ENCODE data around the gene RBMS2.
"Not testable (repeated sequence)": the region's sequence is repeated elsewhere in the genome, so short reads cannot be mapped to it uniquely, and the experiment has no call there.

The RBMS2 gene

DNA sequence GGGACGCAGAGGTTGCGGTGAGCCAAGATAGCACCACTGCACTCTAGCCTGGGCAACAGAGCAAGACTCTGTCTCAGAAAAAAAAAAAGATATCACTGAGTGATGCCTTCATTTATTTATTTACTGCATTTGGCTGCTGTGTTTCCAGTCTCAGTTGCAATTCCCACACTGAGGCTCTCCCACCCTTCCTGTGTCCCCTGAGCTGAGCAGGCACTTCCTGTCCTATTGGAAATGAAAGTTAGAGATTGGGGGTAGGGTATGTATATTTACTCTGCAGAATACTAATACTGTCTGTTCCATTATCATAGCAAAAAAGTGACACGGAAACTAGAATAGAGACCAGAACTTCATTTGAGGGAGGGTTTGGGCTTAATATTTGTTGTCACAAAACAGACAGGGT, 1.6 kb upstream of the RBMS2 start:
- DNase-seq: no peak

- no peak for DNase-seq
These were observed 1.1 kb upstream of the RBMS2 start for GRCh38 chr12:56520506-56520905.

DNA sequence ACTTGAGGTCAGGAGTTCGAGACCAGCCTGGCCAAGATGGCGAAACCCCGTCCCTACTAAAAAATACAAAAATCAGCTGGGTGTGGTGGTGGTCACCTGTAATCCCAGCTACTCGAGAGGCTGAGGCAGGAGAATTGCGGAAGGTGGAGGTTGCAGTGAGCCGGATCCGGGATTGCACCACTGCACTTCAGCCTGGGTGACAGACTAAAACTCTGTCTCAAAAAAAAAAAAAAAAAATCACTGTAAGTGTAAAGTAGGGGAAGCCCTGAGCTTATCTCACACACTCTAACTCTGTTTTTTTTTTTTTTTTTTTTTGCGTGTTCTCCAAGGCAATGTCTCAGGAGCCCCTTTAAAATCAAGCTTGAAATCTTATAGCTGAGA, 421 bp upstream of the RBMS2 start:
- DNase-seq: no peak

GRCh38 chr12:56522411-56523193, 982 bp downstream of the RBMS2 start:
- no peak for DNase-seq

- DNase-seq: no peak
These were observed 7.2 kb downstream of the RBMS2 start for GRCh38 chr12:56528846-56529245.

GRCh38 chr12:56529656-56530055, 8.0 kb downstream of the RBMS2 start:
- no peak for DNase-seq

DNA sequence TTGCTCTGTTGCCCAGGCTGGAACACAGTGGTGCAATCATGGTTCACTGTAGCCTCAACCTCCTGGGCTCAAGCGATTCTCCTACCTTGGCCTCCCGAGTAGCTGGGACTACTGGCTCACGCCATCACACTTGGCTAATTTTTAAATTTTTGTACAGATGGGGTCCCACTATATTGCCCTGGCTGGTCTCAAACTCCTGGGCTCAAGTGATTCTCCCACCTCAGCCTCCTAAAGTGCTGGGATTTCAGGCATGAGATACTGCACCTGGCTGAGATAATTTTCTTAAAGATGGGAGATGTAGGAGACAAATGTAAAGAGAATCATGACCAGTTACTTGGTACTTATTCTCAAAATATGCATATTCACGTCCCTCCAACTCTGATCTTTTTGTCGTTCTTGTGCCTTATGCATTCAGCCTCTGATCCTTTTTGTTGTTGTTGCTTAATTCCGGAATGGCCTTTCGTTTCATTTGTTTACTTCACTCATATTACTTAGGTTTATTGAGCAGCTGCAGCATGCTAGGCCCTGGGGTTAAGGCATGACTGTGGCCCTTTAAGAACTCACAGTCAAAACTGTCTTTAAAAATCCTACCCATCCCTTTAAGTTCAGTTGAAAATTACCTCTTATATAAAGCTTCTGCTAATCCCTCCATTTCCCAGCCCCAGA, 8.9 kb downstream of the RBMS2 start:
- no peak for DNase-seq

DNA sequence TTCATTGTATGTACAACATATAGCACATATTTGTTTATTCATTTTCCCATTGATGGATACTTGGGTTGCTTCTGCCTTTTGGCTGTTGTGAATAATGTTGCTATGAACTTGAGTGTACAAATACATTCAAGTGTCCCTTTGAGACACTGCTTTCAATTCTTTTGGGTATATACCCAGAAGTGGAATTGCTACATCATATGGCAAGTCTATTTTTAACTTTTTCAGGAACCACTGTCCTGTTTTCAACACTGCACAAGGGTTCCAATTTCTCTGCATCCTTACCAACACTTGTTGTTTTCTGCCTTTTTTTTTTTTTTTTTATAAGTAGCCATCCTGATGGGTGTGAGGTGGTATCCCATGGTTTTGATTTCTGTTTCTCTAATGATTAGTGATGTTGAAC, 15.9 kb downstream of the RBMS2 start:
- DNase-seq: no peak

GRCh38 chr12:56541631-56542030, 20.0 kb downstream of the RBMS2 start:
- DNase-seq: no peak

DNA sequence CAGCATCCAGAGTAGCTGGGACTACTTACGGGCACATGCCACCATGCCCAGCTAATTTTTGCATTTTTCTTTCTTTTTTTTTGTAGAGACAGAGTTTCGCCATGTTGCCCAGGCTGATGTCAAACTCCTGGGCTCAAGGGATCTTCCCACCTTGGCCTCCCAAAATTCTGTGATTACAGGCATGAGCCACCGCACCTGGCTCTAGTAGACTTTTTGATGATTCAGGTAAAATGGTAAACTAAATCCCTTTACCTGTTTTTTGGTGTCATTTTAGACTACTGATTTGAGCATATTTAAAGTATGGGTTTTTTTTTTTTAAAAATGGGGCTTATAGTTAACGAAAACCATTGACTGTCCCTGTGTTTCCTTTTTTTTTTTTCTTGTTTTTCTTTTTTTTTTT, 20.5 kb downstream of the RBMS2 start:
- no peak for DNase-seq

DNA sequence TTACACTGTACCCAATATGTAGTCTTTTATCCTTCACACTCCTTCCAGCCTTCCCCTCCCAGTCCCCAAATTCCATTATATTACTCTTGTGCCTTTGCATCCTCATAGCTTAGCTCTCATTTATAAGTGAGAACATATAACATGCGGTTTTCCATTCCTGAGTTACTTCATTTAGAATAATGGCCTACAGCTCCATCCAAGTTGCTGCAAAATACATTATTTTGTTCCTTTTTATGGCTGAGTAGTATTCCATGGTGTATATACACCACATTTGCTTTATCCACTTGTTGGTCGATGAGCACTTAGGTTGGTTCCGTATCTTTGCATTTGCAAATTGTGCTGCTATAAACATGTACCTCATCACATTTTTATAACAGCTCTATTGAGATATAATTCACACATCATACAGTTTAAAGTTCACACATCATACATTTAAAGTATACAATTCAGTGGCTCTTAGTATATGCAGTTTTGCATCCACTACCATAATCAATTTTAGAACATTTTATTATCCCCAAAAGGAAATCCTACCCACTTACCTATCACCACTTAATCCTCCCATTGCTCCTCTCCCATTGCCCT, 23.5 kb downstream of the RBMS2 start:
- DNase-seq: no peak

GRCh38 chr12:56546680-56547079, 25.1 kb downstream of the RBMS2 start:
- DNase-seq: no peak

GRCh38 chr12:56551070-56551469, 29.4 kb downstream of the RBMS2 start:
- DNase-seq: no peak

- no peak for DNase-seq
These were observed 44.0 kb downstream of the RBMS2 start for GRCh38 chr12:56565510-56566101.

GRCh38 chr12:56568146-56568545, 46.5 kb downstream of the RBMS2 start:
- no peak for DNase-seq

DNA sequence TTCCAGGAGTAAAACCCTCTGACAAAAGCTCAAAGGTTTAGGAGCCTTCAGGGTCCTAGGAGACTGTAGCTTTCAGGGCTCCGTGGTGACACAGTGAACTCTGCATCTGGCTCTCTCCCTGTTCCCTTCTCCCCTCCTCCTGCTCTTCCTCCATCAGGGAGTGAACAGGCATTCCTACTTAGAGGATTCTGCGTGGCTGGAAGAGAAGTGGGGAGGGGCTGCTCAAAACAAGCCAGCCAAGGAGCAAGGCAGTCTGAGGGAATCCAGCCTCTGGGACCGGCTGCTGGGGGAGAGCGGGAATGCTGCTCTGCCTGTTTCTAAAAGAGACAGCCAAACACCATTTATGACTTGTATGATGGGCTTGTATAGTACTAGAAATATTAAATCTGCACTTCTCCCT, 49.5 kb downstream of the RBMS2 start:
- no peak for DNase-seq

DNA sequence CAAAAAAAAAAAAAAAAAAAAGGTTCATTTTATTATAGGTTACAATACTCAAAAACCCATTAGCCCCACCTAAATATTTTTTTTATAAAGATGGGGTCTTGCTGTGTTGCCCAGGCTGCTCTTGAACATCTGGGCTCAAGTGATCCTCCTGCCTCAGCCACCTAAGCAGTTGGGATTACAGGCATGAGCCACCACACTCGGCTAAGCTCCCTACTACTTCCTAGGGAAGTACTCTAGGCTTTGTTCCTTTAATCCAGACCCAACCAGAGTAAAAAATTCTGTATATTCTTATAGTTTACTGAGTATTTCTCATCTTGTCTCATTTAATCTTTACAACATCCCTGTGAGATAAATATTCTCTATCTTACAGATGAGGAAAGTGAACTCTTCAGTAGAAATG, 50.7 kb downstream of the RBMS2 start:
- no peak for DNase-seq

DNA sequence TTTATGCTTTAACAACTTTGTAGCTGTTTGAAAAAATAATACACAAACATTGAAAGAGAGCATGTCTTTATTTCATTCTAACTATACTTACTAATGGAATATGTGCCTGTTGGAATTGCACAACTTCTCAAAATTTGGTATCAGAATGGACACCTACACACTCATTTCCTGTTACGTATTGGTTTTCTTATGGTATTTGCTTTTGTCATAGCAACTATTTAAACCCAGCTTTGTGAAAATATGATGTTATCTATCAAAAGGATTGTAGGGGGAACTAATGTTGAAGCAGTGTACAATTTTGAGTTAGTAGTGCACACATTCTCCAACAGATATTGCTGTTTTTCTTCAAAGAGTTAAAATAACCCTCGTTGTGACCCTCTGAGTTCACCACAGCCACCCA, 52.6 kb downstream of the RBMS2 start:
- no peak for DNase-seq

DNA sequence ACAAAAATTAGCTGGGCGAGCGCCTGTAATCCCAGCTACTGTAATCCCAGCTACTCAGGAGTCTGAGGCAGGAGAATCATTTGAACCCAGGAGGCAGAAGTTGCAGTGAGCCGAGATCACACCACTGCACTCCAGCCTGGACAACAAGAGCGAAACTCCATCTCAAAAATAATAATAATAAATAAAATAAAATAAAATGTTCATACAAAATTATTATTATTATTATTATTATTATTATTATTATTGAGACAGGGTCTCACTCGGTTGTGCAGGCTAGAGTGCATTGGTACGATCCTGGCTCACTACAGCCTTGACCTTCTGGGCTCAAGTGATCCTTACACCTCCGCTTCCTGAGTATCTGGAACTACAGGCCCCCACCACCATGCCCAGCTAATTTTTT, 55.6 kb downstream of the RBMS2 start:
- DNase-seq: not testable (repeated sequence)

GRCh38 chr12:56578983-56579546, 57.4 kb downstream of the RBMS2 start:
- no peak for DNase-seq

DNA sequence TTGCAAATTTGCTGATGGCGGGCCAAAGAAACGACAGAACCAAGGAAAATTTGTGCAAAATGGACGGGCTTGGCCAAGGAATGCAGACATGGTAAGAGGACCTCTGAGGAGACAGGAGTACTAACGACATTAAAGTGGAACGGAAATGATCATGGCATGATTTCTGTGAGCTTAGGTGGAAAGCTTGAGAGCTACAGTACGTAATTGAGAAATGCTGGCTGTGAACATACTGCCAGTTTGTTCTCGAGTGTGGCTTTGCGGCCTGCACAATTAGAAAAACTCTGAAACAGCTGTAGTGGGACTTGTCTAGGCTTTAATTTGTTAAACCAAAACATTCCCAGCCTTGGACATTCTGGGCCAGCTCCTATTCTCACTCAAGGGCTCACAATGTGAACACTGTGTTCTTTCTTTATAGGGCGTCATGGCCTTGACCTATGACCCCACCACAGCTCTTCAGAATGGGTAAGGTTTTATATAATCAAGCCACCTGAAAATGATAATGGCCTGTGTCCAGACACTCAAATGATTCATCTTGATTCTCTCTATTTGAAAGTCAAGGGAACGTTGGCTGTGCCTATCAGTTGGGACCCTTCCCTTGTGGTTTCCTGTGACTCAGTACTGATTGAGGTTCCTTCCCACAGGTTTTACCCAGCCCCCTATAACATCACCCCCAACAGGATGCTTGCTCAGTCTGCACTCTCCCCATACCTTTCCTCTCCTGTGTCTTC, 60.0 kb downstream of the RBMS2 start:
- peak; percentile 34 for DNase-seq

GRCh38 chr12:56585098-56585497, 63.5 kb downstream of the RBMS2 start:
- DNase-seq: no peak

GRCh38 chr12:56589783-56590182, 68.2 kb downstream of the RBMS2 start:
- DNase-seq: no peak
